Measurements from ENCODE around the gene PLEK2.
A peak's percentile ranks its signal among the peaks of the same experiment; 100 is the strongest.
"Not testable (repeated sequence)": the region's sequence is repeated elsewhere in the genome, so short reads cannot be mapped to it uniquely, and the experiment has no call there.

Gene PLEK2, protein sequence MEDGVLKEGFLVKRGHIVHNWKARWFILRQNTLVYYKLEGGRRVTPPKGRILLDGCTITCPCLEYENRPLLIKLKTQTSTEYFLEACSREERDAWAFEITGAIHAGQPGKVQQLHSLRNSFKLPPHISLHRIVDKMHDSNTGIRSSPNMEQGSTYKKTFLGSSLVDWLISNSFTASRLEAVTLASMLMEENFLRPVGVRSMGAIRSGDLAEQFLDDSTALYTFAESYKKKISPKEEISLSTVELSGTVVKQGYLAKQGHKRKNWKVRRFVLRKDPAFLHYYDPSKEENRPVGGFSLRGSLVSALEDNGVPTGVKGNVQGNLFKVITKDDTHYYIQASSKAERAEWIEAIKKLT

DNA sequence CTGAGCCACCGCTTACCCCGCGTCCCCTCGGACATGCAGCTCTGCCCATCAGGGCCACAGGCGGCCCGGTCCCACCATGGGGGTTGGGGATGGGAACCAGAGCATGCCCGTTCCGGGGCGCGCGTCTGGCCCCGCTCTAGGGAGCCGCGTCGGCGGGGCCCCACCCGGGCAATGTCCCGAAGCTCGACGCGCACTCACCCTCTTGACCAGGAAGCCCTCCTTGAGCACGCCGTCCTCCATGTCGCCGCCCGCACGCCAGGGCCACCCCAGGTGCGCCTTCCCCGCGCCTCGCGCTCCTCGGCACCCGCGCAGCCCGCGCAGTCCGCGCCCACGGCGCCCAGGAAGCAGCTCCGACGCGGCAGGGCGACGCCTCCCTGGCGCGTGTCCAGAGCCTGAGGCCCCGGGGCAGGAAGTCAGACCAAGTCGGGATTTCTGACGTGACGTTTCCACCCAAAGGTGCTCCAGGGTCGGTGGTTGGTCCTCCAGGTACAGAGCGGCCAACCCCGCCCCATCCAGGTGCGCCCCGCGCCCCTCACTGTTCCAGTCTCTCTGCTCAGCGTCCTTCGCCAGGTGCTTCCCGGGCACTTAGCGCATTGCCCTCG, at the start of gene PLEK2:
PLEK2 (minus strand) TSS at position 346 of the 602 bp plus-strand sequence; CDS start at position 240, 106 bp downstream.
- DNase-seq (ENCODE audit: low read depth, low spot score), result no peak

DNA sequence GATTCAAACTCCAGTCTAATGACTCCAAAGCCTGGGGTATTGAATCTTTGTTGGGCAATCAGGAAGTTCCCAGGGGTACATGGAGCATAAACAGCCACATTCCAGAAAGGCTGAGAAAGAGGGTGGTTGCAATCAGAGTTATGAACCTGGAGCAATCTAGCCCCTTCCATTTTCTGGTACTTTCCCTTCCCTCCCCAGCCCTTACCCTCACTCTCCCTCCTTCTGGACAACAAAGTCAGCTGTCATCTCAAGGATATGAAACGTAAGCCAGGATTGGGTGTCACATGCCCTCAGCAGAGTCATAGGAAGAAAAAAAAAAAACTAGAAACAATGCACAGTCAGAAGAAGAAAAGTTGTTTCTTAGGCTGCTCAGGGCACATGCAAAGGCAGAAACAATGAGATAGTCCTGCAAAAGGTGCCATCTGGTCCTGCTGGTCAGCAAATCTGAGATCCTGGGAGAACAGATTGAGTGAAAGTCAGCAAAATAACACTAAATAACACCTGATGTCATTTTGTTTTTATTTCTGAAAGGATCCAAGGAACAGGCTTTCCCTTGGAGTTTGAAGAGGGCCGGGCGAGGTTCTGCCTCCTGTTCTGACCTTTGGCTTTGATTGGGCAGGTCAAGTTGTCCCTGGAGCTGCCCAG, 49.5 kb upstream of the PLEK2 start:
- no peak for DNase-seq (ENCODE audit: low read depth, low spot score)

DNA sequence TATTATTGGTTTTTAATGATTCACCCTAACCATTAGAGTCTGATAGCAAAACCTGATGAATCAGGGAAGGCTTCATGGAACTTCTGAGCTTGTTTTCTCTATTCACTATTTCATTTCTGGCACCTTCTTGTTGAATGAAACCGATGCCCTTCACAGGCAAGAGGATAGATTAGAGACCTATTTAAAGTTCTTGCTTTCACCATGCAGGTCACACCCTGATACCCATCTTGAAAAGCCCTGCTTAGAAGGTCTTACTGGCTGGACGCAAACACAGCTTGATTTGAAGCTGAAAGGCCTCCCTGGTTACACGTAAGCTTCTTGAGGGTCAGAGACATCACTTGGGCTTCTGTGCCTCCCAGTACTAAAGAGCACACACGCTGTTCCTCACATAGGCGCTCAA, 47.4 kb upstream of the PLEK2 start:
- DNase-seq (ENCODE audit: low read depth, low spot score), result no peak

DNA sequence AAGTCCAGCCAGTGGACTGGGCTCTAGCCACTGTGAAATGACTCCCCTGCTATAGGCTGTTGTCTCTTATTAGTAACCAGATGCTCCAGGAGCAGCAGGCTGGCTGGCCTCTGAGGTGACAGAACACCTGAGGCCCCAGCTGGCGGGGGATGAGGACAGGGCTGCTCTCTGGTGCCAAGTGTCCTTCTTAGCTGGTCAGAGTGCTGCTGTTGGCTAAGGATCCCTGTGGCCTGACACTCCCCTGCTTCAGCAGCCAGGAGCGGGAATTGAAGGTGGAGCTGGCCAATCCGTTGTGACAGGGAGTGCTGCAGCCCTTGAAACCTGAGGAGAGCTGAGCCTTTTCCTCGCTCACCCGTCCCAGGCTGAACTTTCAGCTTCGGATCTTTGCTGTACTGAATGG, 45.8 kb upstream of the PLEK2 start:
- peak; percentile 79 for DNase-seq (ENCODE audit: low read depth, low spot score)

DNA sequence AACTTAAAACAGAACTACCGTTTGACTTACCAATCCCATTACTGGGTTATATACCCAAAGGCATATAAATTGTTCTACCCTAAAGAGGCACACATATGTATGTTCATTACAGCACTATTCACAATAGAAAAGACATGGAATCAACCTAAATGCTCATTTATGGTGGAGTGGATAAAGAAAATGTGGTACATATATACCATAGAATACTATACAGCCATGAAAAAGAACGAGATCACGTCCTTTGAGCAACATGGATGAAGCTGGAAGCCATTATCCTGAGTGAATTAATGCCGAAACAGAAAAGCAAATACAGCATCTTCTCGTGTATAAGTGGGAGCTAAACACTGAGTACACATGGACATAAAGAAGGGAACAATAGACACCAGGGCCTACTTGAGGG, 44.8 kb upstream of the PLEK2 start:
- no peak for DNase-seq (ENCODE audit: low read depth, low spot score)

DNA sequence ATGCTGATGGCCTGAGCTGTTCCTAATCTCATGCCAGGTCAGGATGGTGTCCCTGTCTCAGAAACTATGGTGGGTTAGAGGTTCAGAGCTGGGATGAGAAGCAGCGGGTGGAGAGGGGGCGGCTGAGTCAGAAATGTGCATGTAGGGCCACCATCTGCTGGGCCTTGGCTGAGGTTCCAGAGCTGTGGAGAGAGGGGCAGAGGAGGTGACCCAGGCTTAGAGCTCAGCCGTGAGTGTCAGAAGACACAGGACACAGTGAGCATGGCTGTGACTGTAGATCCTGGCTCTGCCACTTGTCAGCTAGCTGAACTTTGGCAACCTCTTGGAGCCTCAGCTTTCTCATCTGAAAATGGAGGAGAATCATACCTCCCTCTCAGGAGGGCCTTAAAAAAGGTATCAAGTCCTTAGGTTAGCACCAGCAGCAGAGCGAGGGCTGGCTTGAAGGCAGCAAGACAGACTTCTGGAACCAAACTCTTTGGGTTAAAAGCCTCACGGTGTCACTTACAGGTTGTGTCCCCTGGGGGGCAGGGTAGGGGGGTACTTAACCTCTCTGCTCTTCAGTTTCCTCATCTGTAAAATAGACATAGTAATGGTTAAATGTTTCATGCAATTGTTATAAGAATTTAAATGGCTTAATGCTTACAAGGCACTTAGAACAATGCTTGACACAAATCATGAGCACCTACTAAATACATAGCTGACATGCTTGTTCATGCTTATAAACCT, 41.8 kb upstream of the PLEK2 start:
- no peak for DNase-seq (ENCODE audit: low read depth, low spot score)

DNA sequence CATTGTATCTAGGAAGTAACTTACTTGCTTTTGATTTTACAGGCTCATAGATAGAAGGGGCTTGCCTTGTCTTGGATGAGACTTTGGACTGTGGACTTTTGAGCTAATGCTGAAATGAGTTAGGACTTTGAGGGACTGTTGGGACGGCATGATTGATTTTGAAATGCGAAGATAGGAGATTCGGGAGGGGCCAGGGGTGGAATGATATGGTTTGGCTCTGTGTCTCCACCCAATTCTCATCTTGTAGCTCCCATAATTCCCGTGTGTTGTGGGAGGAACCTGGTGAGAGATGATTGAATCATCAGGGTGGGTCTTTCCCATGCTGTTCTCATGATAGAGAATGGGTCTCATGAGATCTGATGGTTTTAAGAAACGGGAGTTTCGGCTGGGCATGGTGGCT, 39.7 kb upstream of the PLEK2 start:
- DNase-seq (ENCODE audit: low read depth, low spot score), result not testable (repeated sequence)

DNA sequence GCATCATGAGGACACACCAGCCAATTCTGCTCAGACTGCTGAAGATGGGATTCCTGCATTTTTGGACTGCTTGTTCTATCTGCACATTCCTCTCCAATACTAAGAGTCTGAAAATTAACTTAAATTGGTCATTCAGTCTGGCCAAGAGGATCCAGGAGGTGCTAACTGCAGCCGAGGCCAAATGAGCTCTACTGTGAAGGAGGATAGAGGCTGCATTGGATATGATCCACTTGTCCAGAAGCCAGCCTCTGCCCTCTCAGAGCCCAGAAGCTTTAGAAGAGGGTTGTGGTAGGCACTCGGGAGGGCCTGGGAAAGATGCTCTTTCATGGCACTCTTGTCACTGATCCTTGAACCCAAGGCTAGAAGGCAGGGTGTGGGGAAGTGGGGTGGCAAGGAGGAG, 37.1 kb upstream of the PLEK2 start:
- DNase-seq (ENCODE audit: low read depth, low spot score), result no peak

DNA sequence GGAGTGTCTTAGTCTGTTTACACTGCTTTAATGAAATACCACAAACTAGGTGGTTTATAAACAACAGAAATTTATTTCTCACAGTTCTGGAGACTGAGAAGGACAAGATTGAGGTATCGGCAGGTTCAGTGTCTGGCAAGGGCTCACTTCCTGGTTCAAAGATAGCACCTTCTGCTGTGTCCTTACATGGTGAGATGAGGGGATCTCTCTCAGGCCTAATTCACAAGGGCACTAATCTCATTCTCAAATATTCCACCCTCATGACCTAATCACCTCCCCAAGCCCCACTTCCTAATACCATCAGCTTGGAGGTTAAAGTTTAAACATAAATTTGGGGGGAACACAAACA, 35.0 kb upstream of the PLEK2 start:
- DNase-seq (ENCODE audit: low read depth, low spot score), result no peak

DNA sequence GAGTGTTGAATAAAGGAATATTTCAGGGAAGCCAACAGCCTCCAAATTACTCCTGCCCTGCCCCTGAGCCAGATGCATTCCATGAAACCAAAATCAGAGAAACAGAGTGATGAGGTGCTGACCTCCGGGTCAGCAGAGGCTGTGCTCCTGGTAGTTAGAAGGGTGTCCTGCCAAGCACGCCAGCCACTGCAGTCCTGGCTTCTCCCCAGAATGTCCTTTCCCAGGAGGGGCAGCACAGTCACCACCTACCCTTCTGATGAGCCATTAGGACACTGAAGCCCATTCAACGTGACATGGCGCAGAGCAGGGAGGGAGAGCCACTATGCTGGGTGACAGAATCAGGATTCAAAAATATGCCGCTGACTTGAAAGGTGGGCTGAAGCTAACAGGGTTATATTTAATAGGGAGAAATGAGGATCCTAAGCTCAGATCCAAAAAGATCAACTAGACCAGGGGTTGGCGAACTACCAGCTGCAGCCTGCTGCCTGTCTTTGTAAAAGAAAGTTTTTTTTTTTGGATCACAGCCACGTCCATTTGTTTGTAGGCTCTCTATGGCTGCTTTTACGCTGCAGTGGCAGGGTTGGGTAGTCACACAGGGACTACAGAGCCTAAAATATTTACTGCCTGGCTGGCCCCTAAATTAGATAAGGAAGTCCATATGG, 34.5 kb upstream of the PLEK2 start:
- no peak for DNase-seq (ENCODE audit: low read depth, low spot score)

DNA sequence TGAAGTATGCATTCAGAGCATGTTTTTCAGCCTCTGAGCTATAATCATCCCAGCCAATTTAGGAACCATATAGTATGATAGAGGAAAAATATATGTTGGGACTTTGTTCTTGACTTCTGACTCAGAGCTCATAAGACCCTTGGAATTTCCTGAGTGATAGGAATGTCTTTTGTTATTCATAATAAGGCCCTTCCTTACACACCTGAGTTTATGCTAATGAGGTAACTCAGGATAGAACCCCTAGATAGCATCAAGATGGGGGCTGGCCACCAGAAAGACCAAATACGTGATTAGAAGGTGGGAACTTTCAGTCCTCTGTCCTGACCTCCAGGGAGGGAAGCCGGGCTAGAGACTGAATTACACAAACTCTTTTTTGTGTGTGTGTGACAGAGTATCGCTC, 32.4 kb upstream of the PLEK2 start:
- DNase-seq (ENCODE audit: low read depth, low spot score), result no peak

DNA sequence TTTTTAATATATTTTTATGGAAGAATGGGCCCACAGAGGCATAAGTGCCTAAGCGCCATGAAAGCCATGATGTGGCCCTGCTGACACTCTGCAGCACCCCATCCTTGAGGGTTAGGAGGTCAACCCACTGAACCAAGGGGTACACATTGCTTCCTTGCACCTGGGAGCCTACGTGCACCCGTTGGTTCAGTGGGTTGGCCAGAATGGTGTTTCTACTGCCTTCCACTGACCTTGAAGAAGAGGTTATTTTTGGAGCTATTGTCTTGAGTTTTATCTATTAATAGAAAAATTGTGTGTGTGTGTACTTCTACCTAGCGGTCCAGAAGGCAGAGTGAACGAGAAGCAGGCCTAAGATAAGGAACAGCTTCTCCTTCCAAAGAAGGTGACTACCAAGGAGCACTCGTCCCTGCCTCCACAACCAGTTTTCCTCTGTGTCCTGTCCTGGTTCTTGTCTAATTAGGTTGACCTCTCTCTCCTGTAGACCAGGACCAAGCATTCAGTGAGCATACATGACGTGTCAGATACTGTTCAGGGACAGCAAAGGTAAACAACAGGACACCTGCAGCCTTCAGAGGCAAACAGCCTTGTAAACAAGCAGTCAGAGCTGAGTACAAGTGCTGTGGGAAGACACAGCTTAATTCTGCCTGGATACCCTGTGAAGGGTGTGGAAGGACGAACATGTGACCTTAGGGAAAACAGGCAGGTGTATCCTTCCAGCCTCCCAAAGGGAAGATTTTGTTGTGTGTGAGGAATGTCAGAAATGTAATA, 30.4 kb upstream of the PLEK2 start:
- no peak for DNase-seq (ENCODE audit: low read depth, low spot score)

DNA sequence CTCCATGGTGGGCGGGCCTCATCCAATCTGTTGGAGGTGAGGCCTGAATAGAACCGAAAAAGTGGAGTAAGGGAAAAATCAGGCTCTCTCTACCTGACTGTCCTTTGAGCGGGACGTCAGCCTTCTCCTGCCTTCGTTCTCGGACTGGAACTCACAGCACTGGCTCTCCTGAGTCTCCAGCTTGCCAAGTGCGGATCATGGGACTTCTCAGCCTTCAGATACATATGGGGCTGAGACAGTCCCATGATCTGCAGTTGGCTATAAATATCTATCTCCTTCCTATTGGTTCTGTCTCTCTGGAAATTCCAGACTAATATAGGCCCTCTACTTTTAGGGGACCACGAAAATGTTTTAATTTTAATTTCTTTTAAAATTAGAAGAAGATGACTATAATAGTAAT, 29.7 kb upstream of the PLEK2 start:
- no peak for DNase-seq (ENCODE audit: low read depth, low spot score)

DNA sequence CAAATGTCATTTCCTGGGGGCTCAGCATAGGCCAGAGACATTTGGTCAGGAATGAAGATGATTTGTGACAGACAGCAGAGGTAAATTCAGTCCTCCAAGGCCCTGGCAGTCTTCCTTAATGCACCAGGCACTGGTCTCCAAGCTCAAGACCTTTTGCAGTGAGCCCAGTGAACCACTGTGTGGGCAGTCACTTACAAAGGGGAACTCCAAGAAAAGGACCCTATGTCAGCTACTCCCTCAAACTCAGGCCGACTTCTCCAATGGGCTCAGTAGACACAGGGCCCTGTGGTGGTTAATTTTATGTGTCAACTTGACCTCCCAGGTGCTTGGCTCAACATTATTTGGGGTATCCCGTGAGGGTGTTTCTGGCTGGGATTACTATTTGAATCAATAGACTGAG, 29.3 kb upstream of the PLEK2 start:
- no peak for DNase-seq (ENCODE audit: low read depth, low spot score)

DNA sequence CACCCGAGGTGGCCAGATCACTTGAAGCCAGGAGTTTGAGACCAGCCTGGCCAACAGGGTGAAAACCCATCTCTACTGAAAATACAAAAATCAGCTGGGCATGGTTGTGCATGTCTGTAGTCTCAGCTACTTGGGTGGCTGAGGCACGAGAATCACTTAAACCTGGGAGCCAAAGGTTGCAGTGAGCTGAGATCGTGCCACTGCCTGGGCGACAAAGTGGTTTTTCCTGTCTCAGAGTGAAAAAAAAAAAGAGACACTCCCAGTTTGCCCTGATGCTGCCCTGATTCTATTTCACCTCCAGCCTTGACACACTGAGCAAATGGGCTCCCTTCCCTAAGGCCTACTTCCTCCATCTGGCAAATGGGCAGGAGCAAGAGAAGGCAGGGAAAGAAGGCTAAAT, 28.5 kb upstream of the PLEK2 start:
- DNase-seq (ENCODE audit: low read depth, low spot score), result no peak

DNA sequence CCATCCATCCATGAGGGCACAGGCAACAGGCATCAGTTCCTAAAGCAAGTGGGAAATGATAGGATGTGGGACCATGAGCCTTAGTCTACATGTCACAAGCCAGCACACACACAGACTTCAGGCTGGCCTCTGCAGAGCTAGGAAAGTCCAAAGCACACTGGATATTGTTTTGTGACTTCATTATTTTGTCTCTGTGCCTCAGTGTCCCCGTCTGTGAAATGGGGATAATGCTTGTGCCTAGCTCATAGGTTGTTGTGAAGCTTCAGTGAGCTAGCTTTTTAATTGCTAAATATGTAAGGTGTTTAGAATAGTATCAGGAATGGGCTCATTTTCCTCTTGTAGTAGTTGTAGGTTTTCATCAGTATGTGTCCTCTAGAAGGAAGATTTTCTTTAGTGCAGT, 27.0 kb upstream of the PLEK2 start:
- no peak for DNase-seq (ENCODE audit: low read depth, low spot score)

DNA sequence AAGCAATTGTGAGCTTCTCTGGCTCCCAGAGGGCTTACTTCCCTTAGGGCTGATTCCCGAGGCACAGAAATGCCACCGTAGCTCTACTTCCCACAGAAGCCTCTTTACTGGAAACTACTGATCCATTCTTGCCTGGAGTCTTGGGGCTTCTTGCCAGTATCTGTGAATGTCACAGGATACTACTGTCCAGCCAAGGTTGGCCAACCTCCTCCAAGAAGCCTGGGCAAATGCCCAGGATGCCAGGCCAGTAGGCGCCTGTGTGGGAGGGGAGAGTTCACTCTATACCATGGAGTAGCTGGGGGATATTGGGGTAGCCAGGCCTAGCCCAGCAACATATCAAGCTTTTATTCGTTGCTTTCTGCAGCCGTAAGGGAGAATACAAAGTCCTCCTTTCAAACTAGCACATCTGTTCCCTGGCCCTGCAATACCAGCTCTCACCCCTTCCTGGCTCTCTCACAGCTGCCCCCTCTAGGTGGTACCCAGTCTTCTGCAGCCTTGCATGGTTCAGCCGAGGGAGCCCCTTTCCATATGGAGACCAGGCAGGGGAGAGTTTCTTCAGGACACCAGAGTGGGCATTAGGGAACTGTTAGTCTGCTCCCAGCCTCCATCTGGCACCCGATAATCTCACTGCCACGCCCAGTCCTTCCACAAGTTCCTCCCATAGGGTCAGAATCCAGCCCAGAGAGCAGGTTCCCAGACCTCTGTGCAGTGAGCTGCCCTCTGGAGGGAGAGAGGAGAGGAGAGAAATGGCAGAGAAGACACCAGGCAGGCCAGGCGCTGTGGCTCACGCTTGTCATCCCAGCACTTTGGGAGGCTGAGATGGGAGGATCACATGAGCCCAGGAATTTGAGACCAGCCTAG, 24.3 kb upstream of the PLEK2 start:
- no peak for DNase-seq (ENCODE audit: low read depth, low spot score)

DNA sequence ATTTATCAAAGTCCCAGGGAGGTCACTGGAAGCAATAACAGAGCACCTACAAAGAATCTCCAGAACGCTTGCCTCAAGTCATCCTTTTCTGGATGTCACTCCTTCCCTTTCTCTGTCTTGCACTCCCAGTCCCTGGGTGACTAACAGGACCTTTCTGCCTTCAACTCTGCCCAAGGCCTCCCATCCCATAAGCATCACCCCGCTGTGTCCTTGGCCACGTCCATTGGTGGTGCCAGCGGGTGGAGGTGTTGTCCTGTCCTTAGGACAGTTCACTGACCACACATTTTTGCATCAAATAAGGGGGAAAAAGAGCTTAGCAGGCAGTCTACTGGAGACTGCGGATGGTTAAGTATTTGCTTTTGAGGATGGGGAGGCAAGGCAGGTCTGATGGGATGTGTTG, 23.6 kb upstream of the PLEK2 start:
- no peak for DNase-seq (ENCODE audit: low read depth, low spot score)

DNA sequence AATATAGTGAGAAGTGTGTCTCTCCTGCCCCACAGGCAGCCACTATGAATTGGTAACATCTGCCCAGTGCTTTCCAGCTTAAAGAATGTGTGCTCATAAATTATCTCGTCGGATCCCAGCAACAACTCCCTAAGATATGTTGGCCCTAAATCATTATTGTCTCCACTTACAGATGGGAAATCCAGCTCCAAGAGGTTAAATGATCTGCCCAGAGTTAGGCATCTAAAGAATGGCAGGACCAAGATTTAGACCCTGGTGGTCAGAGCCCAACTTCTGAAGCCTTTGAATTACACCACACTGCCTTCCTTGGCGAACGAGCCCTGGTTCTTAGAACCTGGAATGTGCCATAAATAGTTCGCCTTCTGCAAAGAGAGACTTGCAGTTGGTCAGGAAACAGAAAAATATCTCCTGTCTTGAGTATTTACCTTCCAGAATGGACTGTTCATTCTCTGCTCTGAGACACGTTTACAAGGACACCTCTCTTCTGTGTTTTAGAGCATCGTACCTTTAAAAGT, 20.1 kb upstream of the PLEK2 start:
- peak; percentile 44 for DNase-seq (ENCODE audit: low read depth, low spot score)
